ENCODE results near the gene ENPEP. TPM values are rescaled to one million over a fixed set of nuclear protein-coding genes. Genes with fewer than 3 reads are reported as not detected.

The ENPEP gene
- total and polyA plus RNA-seq, 2 of the 13 experiments (the other 11 are each of a cell fraction or from before 2014, with no cell fraction given) = not detected

DNA sequence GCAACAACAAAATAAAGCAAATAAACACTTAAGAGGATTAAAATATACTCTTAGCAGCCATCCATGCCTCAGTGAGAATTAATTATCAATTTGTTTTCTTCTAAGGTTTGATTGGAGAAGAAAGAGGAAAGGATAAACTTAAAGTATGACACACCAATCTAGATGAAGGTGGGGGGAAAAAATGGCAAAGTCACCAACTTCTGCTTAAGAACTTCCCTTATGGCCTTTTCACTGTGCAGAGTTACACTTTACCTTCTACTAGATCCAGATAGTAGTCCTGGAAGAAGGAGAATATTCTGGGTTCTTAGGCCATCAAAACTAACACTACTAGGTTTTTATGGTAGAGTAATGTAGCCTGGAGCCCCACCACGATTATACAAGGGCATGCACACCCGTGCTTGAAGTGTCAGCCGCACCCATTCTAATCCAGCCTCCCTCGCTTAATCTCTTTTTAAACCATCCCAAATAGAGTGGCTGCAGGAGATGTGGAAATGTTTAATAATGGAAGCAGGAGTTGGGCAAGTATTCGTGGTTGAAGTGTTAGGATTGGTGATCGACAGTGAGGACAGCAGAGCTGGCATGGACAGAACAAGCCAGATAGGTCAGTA, 14.1 kb downstream of the ENPEP start:
- no peaks in the 10 kb centered on the region for H3K9me3 ChIP-seq (ENCODE audit: low read length)
- no peak overlapping the region for H2AFZ ChIP-seq (ENCODE audit: low read length)
- ATAC-seq (no peak), DNase-seq (ENCODE audit: low spot score) (no peak), FAIRE-seq (no peak)
- ChIA-PET CTCF (ENCODE audit: low intra/inter-chr PET ratio, low total read pairs) (no interaction called here), POLR2A (no interaction called here)
- peaks cover 24% of the 10 kb centered on the region for H3K4me1 ChIP-seq (ENCODE audit: insufficient read depth, low read length)
- 44% methylated on average over 6 of the region's 6 CpGs for WGBS (ENCODE audit: low lambda C conversion rate)
- intact Hi-C loops (cut with micrococcal nuclease; ENCODE audit: unreplicated experiment) = no loop called here
- in situ Hi-C loops (cut with HindIII; ENCODE audit: extremely low pct_ligation_motif_present, low pct_unique_long_range_greater_than_20kb) = no loop called here
- no peaks in the 10 kb centered on the region for H4K20me1 ChIP-seq (ENCODE audit: insufficient read depth, low read length)
- H3K4me2 ChIP-seq (ENCODE audit: low read depth, low read length) = no peak overlapping the region
- TF ChIP-seq ZNF274 (CRISPR knock-in tag; IDR thresholded peaks at IDR 0.05) (no peak), ZNF337 (CRISPR knock-in tag; IDR thresholded peaks at IDR 0.05; ENCODE audit: borderline replicate concordance, low read depth) (no peak)
- TF ChIP-seq, protein P1, sequence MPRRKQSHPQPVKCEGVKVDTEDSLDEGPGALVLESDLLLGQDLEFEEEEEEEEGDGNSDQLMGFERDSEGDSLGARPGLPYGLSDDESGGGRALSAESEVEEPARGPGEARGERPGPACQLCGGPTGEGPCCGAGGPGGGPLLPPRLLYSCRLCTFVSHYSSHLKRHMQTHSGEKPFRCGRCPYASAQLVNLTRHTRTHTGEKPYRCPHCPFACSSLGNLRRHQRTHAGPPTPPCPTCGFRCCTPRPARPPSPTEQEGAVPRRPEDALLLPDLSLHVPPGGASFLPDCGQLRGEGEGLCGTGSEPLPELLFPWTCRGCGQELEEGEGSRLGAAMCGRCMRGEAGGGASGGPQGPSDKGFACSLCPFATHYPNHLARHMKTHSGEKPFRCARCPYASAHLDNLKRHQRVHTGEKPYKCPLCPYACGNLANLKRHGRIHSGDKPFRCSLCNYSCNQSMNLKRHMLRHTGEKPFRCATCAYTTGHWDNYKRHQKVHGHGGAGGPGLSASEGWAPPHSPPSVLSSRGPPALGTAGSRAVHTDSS (CRISPR knock-in tag; conservative IDR thresholded peaks at IDR 0.05) = no peak
- no peaks in the 10 kb centered on the region for H3K79me2 ChIP-seq (ENCODE audit: insufficient read depth, low read length)
- no peaks in the 10 kb centered on the region for H3K27me3 ChIP-seq (ENCODE audit: control insufficient read depth in 1 of 2, insufficient read depth in 2 of 2, low read length in 2 of 2)
- no peaks in the 10 kb centered on the region for H3K36me3 ChIP-seq (replicated peaks in 1 of 2; ENCODE audit: control insufficient read depth in 1 of 2, insufficient read depth in 2 of 2, low read length in 2 of 2)
- no peak overlapping the region for H3K4me3 ChIP-seq (replicated peaks in 1 of 3; ENCODE audit: insufficient read depth in 1 of 3, low read depth in 2 of 3, low read length in 3 of 3)
- H3K9ac ChIP-seq (ENCODE audit: insufficient read depth, low read depth, low read length) = no peak overlapping the region
- no TSS peak for BruUV-seq (replicated peaks)
- no peak overlapping the region for H3K27ac ChIP-seq (ENCODE audit: extremely low read length, insufficient read depth, low read length)

DNA sequence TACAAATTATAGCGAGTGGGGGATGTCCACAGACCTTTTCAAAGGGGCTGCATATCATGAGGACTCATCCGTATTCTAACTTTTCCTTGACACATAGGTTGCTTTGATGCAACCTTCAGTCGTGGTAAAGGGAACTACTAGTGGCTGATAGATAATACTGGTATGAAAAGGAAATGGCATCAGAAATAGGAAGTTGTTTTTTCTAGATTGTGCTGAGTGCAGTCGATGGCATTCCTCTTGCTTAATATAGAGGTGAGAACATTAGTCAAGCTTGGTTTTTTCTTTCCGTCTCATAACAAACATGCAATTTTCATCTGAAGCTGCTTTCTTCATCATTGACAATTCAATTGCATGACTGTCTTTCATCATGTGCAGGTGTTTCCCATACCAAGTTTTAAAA, 16.6 kb downstream of the ENPEP start:
- Histone ChIP-seq H3K4me3 (replicated peaks in 1 of 3; ENCODE audit: insufficient read depth in 1 of 3, low read depth in 2 of 3, low read length in 3 of 3) (no peak overlapping the region), H3K9ac (ENCODE audit: insufficient read depth, low read depth, low read length) (no peak overlapping the region), H3K79me2 (ENCODE audit: insufficient read depth, low read length) (no peaks in the 10 kb centered on the region), H3K27ac (ENCODE audit: extremely low read length, insufficient read depth, low read length) (no peak overlapping the region), H3K36me3 (replicated peaks in 1 of 2; ENCODE audit: control insufficient read depth in 1 of 2, insufficient read depth in 2 of 2, low read length in 2 of 2) (no peaks in the 10 kb centered on the region), H2AFZ (ENCODE audit: low read length) (no peak overlapping the region), H3K4me1 (ENCODE audit: insufficient read depth, low read length) (peaks cover 10% of the 10 kb centered on the region), H3K27me3 (ENCODE audit: control insufficient read depth in 1 of 2, insufficient read depth in 2 of 2, low read length in 2 of 2) (no peaks in the 10 kb centered on the region), H3K9me3 (ENCODE audit: low read length) (no peaks in the 10 kb centered on the region), H4K20me1 (ENCODE audit: insufficient read depth, low read length) (no peaks in the 10 kb centered on the region), H3K4me2 (ENCODE audit: low read depth, low read length) (no peak overlapping the region)
- ATAC-seq (no peak), DNase-seq (ENCODE audit: low spot score) (no peak), FAIRE-seq (no peak)
- ChIA-PET POLR2A (no interaction called here), CTCF (ENCODE audit: low intra/inter-chr PET ratio, low total read pairs) (no interaction called here)
- 15% methylated on average over 5 of the region's 5 CpGs for WGBS (ENCODE audit: low lambda C conversion rate)
- no TSS peak for BruUV-seq (replicated peaks)
- intact Hi-C loops (cut with micrococcal nuclease; ENCODE audit: unreplicated experiment) (no loop called here), in situ Hi-C loops (cut with HindIII; ENCODE audit: extremely low pct_ligation_motif_present, low pct_unique_long_range_greater_than_20kb) (no loop called here)
- TF ChIP-seq ZFP36 (IDR thresholded peaks at IDR 0.05; ENCODE audit: borderline replicate concordance, low read depth, low read length, partially characterized antibody) (no peak), NFYB (CRISPR knock-in tag; IDR thresholded peaks at IDR 0.05) (no peak), ZNF44 (CRISPR knock-in tag; IDR thresholded peaks at IDR 0.05) (no peak), NFYC (CRISPR knock-in tag; IDR thresholded peaks at IDR 0.05) (no peak), NFIB (CRISPR knock-in tag; IDR thresholded peaks at IDR 0.05; ENCODE audit: borderline replicate concordance) (no peak), SKI (IDR thresholded peaks at IDR 0.05; ENCODE audit: partially characterized antibody) (no peak), ZNF12 (CRISPR knock-in tag; IDR thresholded peaks at IDR 0.05) (no peak), PLRG1 (conservative IDR thresholded peaks at IDR 0.05) (no peak)
- TF ChIP-seq, protein P2, sequence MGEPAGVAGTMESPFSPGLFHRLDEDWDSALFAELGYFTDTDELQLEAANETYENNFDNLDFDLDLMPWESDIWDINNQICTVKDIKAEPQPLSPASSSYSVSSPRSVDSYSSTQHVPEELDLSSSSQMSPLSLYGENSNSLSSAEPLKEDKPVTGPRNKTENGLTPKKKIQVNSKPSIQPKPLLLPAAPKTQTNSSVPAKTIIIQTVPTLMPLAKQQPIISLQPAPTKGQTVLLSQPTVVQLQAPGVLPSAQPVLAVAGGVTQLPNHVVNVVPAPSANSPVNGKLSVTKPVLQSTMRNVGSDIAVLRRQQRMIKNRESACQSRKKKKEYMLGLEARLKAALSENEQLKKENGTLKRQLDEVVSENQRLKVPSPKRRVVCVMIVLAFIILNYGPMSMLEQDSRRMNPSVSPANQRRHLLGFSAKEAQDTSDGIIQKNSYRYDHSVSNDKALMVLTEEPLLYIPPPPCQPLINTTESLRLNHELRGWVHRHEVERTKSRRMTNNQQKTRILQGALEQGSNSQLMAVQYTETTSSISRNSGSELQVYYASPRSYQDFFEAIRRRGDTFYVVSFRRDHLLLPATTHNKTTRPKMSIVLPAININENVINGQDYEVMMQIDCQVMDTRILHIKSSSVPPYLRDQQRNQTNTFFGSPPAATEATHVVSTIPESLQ (CRISPR knock-in tag; conservative IDR thresholded peaks at IDR 0.05) = no peak
- TF ChIP-seq, protein P3, sequence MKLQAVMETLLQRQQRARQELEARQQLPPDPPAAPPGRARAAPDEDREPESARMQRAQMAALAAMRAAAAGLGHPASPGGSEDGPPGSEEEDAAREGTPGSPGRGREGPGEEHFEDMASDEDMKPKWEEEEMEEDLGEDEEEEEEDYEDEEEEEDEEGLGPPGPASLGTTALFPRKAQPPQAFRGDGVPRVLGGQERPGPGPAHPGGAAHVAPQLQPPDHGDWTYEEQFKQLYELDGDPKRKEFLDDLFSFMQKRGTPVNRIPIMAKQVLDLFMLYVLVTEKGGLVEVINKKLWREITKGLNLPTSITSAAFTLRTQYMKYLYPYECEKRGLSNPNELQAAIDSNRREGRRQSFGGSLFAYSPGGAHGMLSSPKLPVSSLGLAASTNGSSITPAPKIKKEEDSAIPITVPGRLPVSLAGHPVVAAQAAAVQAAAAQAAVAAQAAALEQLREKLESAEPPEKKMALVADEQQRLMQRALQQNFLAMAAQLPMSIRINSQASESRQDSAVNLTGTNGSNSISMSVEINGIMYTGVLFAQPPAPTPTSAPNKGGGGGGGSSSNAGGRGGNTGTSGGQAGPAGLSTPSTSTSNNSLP (IDR thresholded peaks at IDR 0.05; ENCODE audit: low read depth, low read length) = no peak
- TF ChIP-seq, protein P4, sequence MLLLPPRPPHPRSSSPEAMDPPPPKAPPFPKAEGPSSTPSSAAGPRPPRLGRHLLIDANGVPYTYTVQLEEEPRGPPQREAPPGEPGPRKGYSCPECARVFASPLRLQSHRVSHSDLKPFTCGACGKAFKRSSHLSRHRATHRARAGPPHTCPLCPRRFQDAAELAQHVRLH (CRISPR knock-in tag; IDR thresholded peaks at IDR 0.05; ENCODE audit: borderline replicate concordance, low read depth) = no peak

Measured in HepG2 (cell line).